H1 (cell line): ENCODE data around the gene WDR90. TPM values are rescaled to one million over a fixed set of nuclear protein-coding genes. Genes with fewer than 3 reads are reported as not detected.

ENCODE experiments used
- CTCF ChIA-PET: fragments of 300-600 bp; sonication (Branson Sonifier 250); formaldehyde crosslinking; loops from one replicate; lab custom pipeline; 2021; ENCODE audit not compliant: partially characterized antibody; lab: Charles Lee
- POLR2A ChIA-PET: fragments of 300-600 bp; sonication (Branson Sonifier 250); formaldehyde crosslinking; loops from one replicate; lab custom pipeline; 2021; ENCODE audit warnings: inconsistent platforms; ENCODE audit not compliant: partially characterized antibody; lab: Charles Lee
- DNase-seq, 2 experiments: peaks; one replicate each; pipeline versions ENCODE4 v3.0.0 to v3.0.0-alpha.2; 2010 to 2022; ENCODE audit warnings: low spot score in 2 of 2, low read depth in 1 of 2, mixed read lengths in 1 of 2
- FAIRE-seq: peaks from 2 replicates; lab custom pipeline; 2011; peaks lifted over from hg19 to GRCh38; lab: Jason Lieb, UNC
- H2AFZ ChIP-seq: 2 replicates; pipeline ENCODE4 v1.8.1; 2012; ENCODE audit warnings: low read length, inconsistent platforms
- H2AK5ac ChIP-seq: 2 replicates; pipeline ENCODE4 v1.6.1; 2013; ENCODE audit warnings: low read depth, low read length
- H2BK120ac ChIP-seq: replicated peaks from 2 replicates; pipeline ENCODE3; 2013; ENCODE audit warnings: low read depth, low read length, inconsistent platforms
- H2BK12ac ChIP-seq: 2 replicates; pipeline ENCODE4 v1.6.1; 2013; ENCODE audit warnings: low read depth, low read length
- H2BK15ac ChIP-seq: 2 replicates; pipeline ENCODE4 v1.6.1; 2013; ENCODE audit warnings: low read length
- H2BK20ac ChIP-seq: 2 replicates; pipeline ENCODE4 v1.6.1; 2013; ENCODE audit warnings: low read length
- H2BK5ac ChIP-seq: 2 replicates; pipeline ENCODE4 v1.6.1; 2013; ENCODE audit warnings: low read depth, low read length
- H3K14ac ChIP-seq: 2 replicates; pipeline ENCODE4 v1.6.1; 2013; ENCODE audit warnings: inconsistent platforms; ENCODE audit not compliant: insufficient read length
- H3K18ac ChIP-seq: 2 replicates; pipeline ENCODE4 v1.6.1; 2013; ENCODE audit warnings: low read length; ENCODE audit errors: extremely low read depth
- H3K23ac ChIP-seq: 2 replicates; pipeline ENCODE4 v1.6.1; 2013; ENCODE audit warnings: inconsistent platforms; ENCODE audit not compliant: insufficient read length
- H3K23me2 ChIP-seq: 2 replicates; pipeline ENCODE4 v1.6.1; 2013; ENCODE audit warnings: low read depth, low read length
- H3K27ac ChIP-seq: 2 replicates; pipeline ENCODE4 v1.6.1; 2011; ENCODE audit warnings: low read depth, low read length, inconsistent platforms
- H3K27me3 ChIP-seq, 4 experiments: replicated peaks in 1 of 4; 1 replicate in 1 of 4; 2 replicates in 3 of 4; pipeline versions ENCODE4 v1.6.1 to v1.8.1; 2011 to 2013; ENCODE audit warnings: low read length in 3 of 4, mild to moderate bottlenecking in 3 of 4, inconsistent platforms in 2 of 4, mixed read lengths in 2 of 4, moderate library complexity in 1 of 4; ENCODE audit not compliant: control insufficient read depth in 3 of 4, insufficient read depth in 3 of 4; ENCODE audit errors: extremely low read depth in 1 of 4
- H3K36me3 ChIP-seq, 4 experiments: 2 replicates each; pipeline versions ENCODE4 v1.6.1 to v1.8.1; 2011 to 2013; ENCODE audit warnings: mild to moderate bottlenecking in 4 of 4, low read length in 3 of 4, moderate library complexity in 2 of 4, control low read depth in 1 of 4, inconsistent platforms in 1 of 4; ENCODE audit not compliant: insufficient read depth in 4 of 4, control insufficient read depth in 2 of 4
- H3K4ac ChIP-seq: replicated peaks from 2 replicates; pipeline ENCODE3; 2013; ENCODE audit warnings: low read length, low read depth, mixed read lengths, inconsistent platforms; ENCODE audit not compliant: insufficient read length
- H3K4me1 ChIP-seq, 4 experiments: replicated peaks in 1 of 4; 1 replicate in 1 of 4; 2 replicates in 3 of 4; pipeline versions ENCODE4 v1.6.1 to v1.8.1; 2011 to 2013; ENCODE audit warnings: low read length in 3 of 4, inconsistent platforms in 2 of 4, mixed read lengths in 1 of 4; ENCODE audit not compliant: insufficient read depth in 4 of 4, control insufficient read depth in 3 of 4
- H3K4me2 ChIP-seq, 2 experiments: 2 replicates each; pipeline versions ENCODE4 v1.6.1 to v1.8.1; 2011 to 2013; ENCODE audit warnings: low read depth in 2 of 2, low read length in 2 of 2, control low read depth in 1 of 2, inconsistent platforms in 1 of 2, mild to moderate bottlenecking in 1 of 2; ENCODE audit not compliant: insufficient read depth in 1 of 2
- H3K4me3 ChIP-seq, 4 experiments: fragments of 200-600, 300-600 bp in 1 of 4; sonication (generic), shearing (Covaris generic), sonication (Bioruptor Twin) in 1 of 4; 2 replicates each; pipeline versions ENCODE4 v1.5.1 to v1.8.1; 2011 to 2016; ENCODE audit warnings: low read length in 4 of 4, low read depth in 3 of 4, control low read depth in 2 of 4, inconsistent platforms in 2 of 4, mild to moderate bottlenecking in 2 of 4, mixed read lengths in 1 of 4, moderate library complexity in 1 of 4; ENCODE audit not compliant: insufficient read depth in 2 of 4; ENCODE audit errors: extremely low read depth in 1 of 4
- H3K56ac ChIP-seq: replicated peaks from 2 replicates; pipeline ENCODE3; 2013; ENCODE audit warnings: low read depth, mild to moderate bottlenecking, mixed read lengths, low read length, inconsistent platforms; ENCODE audit not compliant: insufficient read length
- H3K79me1 ChIP-seq: 2 replicates; pipeline ENCODE4 v1.6.1; 2013; ENCODE audit warnings: low read depth, low read length, control low read depth
- H3K79me2 ChIP-seq, 2 experiments: 2 replicates each; pipeline versions ENCODE4 v1.6.1 to v1.8.1; 2012 to 2013; ENCODE audit warnings: low read length in 2 of 2, mild to moderate bottlenecking in 2 of 2, inconsistent platforms in 1 of 2; ENCODE audit not compliant: insufficient read depth in 2 of 2, control insufficient read depth in 1 of 2
- H3K9ac ChIP-seq, 4 experiments: replicated peaks in 1 of 4; 1 replicate in 1 of 4; 2 replicates in 3 of 4; pipeline versions ENCODE4 v1.6.1 to v1.8.1; 2011 to 2013; ENCODE audit warnings: low read depth in 3 of 4, low read length in 3 of 4, control low read depth in 2 of 4, mild to moderate bottlenecking in 2 of 4, moderate library complexity in 2 of 4, inconsistent platforms in 1 of 4; ENCODE audit errors: extremely low read depth in 1 of 4
- H3K9me3 ChIP-seq, 2 experiments: 2 replicates each; pipeline versions ENCODE4 v1.6.1 to v1.8.1; 2012 to 2013; ENCODE audit warnings: mild to moderate bottlenecking in 2 of 2, moderate library complexity in 2 of 2, control low read depth in 1 of 2, inconsistent platforms in 1 of 2, low read depth in 1 of 2, low read length in 1 of 2, mixed read lengths in 1 of 2; ENCODE audit not compliant: insufficient read depth in 2 of 2
- H4K20me1 ChIP-seq, 2 experiments: replicated peaks in 1 of 2; 2 replicates each; pipeline versions ENCODE3 to v1.8.1; 2011 to 2013; ENCODE audit warnings: inconsistent platforms in 2 of 2, low read length in 2 of 2, mild to moderate bottlenecking in 1 of 2; ENCODE audit not compliant: insufficient read depth in 2 of 2, control insufficient read depth in 1 of 2
- H4K5ac ChIP-seq: 2 replicates; pipeline ENCODE4 v1.6.1; 2013; ENCODE audit warnings: low read length, low read depth, mixed read lengths, inconsistent platforms; ENCODE audit not compliant: insufficient read length
- H4K8ac ChIP-seq: 2 replicates; pipeline ENCODE4 v1.8.0; 2013; ENCODE audit warnings: mild to moderate bottlenecking, moderate library complexity, low read length, inconsistent platforms; ENCODE audit not compliant: insufficient read depth; ENCODE audit errors: extremely low read depth
- H4K91ac ChIP-seq: replicated peaks from 2 replicates; pipeline ENCODE3; 2013; ENCODE audit warnings: low read length, mixed read lengths, inconsistent platforms; ENCODE audit not compliant: insufficient read length
- BACH1 ChIP-seq: IDR thresholded peaks from 2 replicates; pipeline ENCODE4 v1.6.1; 2012; ENCODE audit warnings: low read length, improper control_type of control experiment
- SUZ12 ChIP-seq: fragments of 200-600 bp; sonication (generic); IDR thresholded peaks from 2 replicates; pipeline ENCODE4 v1.6.1; 2012; ENCODE audit warnings: mild to moderate bottlenecking, inconsistent platforms, low read length, moderate library complexity, mixed read lengths
- TAF1 ChIP-seq: IDR thresholded peaks from 2 replicates; pipeline ENCODE4 v1.6.1; 2011; ENCODE audit warnings: mild to moderate bottlenecking, low read depth, low read length
- WGBS, 2 experiments: shearing (Covaris generic) in 1 of 2; methylation state at CpG; one replicate each; pipeline versions ENCODE4 v1.1.6 to v1.1.7; 2013 to 2015; ENCODE audit warnings: low lambda C conversion rate in 2 of 2, mixed read lengths in 2 of 2, inconsistent platforms in 1 of 2, low coverage in 1 of 2, missing lambda C conversion rate in 1 of 2; ENCODE audit not compliant: insufficient replicate concordance in 2 of 2, insufficient coverage in 1 of 2, insufficient read length in 1 of 2; ENCODE audit errors: extremely low coverage in 1 of 2, missing lambda C conversion rate in 1 of 2; 5-methylcytosine and 5-hydroxymethylcytosine counted together
- polyA plus RNA-seq, 7 experiments: library from polyadenylated mRNA; depleted of rRNA in 3 of 7; stranded (reverse) in 5 of 7; unstranded in 2 of 7; fragments of >200 nt in 5 of 7; fragments of 200-250 nt in 2 of 7; gene quantifications; 1 replicate in 5 of 7; 2 replicates in 1 of 7; 4 replicates in 1 of 7; pipeline versions ENCODE4 v1.2.1 to v1.2.3, GENCODE V29; 2011 to 2013; ENCODE audit warnings: missing spikeins in 2 of 7, mixed read lengths in 2 of 7
- total RNA-seq: library from RNA; stranded (reverse); fragmentation: NEBNext Ultra II Directional; extraction: Animal tissue kit (Norgen Biotek cat#: 25700); gene quantifications from 2 replicates; pipeline ENCODE4 v1.2.1, GENCODE V29; 2021

The WDR90 gene
- total and polyA plus RNA-seq, 2 of the 8 experiments (the other 6 are each of a cell fraction or from before 2014, with no cell fraction given) = 24.0 to 47.2 TPM

DNA sequence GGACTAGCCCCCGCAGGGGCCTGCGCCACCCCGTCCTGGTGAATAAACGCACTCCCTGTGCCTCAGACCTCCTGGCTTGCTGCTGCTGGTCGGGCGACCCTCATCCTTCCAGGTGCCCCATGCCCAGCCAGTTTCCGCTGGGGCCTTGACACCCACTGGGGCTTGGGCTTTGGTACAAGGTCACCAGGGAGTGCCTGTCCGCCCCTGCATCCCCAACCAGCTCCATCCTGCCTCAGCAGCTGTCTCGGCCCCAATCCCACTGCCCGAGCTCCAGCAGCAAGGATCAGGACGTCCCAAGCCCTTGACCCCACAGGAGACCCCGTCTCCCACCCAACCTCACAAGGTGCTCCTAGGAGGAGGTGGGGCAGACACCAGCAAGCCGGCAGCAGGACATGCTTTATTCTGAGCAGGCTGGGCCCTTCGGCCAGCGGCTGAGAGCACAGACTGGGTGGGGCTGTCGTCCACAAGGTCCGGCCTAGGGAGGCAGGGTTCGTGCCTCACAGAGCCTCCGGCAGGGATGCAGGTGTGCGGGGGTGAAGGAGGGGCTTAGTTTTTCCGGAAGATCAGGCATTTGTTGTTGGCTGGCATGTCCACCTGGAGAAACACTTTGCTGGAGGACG, 15.0 kb upstream of the WDR90 start:
- H3K4me2 ChIP-seq = no peak overlapping the region
- peak overlapping the region; percentile 17; the same call in 1 of the 2 replicates for H2BK12ac ChIP-seq
- H3K18ac ChIP-seq = no peak overlapping the region
- H4K91ac ChIP-seq = no peak overlapping the region
- peaks cover 0 to 6% of the 10 kb centered on the region in 2 experiments; a peak in 1 of 4 replicates for H3K79me2 ChIP-seq
- no peak overlapping the region for H2AFZ ChIP-seq
- no peak overlapping the region for H3K4ac ChIP-seq
- POLR2A ChIA-PET = interaction anchor here (0.7 to 2.7 kb wide), 7 partner anchors 10 to 263 kb away, joined by 3 to 16 read pairs (median 4); partner anchors contain the start of gene MRPL28
- no peak overlapping the region for H2BK20ac ChIP-seq
- no peak overlapping the region for H3K4me3 ChIP-seq
- H3K9ac ChIP-seq = no peak overlapping the region
- no peak overlapping the region for H4K8ac ChIP-seq
- no peak overlapping the region for H2AK5ac ChIP-seq
- no peak overlapping the region for H2BK15ac ChIP-seq
- no peak for TF ChIP-seq TAF1
- TF ChIP-seq BACH1 = no peak
- TF ChIP-seq SUZ12 = no peak
- TF ChIP-seq, all 59 proteins: peak for 0
- Histone ChIP-seq H3K27me3 (no peaks in the 10 kb centered on the region), H2BK120ac (no peak overlapping the region), H3K23ac (no peak overlapping the region), H3K23me2 (peaks cover 8% of the 10 kb centered on the region; the same call in 1 of the 2 replicates), H4K20me1 (peaks cover 3 to 10% of the 10 kb centered on the region in 2 experiments), H3K56ac (no peak overlapping the region), H3K14ac (no peak overlapping the region), H3K27ac (no peak overlapping the region), H3K79me1 (no peaks in the 10 kb centered on the region), H3K4me1 (peaks cover 0 to 42% (median 34%) of the 10 kb centered on the region in 4 experiments; a peak in 6 of 7 replicates), H3K9me3 (no peaks in the 10 kb centered on the region), H4K5ac (no peak overlapping the region), H3K36me3 (peaks cover 0 to 21% (median 3%) of the 10 kb centered on the region in 4 experiments; a peak in 4 of 8 replicates), H2BK5ac (no peak overlapping the region)
- CTCF ChIA-PET = interaction anchor here (0.6 to 1.3 kb wide), 3 partner anchors 14 to 67 kb away, joined by 3 read pairs; partner anchors contain the start of gene NHLRC4
- DNase-seq = no peak
- FAIRE-seq = no peak
- WGBS, 2 experiments = 88% methylated on average over 21 of the region's 22 CpGs; no CpG with 5 or more reads in 1 of the 2 experiments
